Mesothelial cell of epicardium (in vitro differentiated cells): ENCODE results near the gene CHMP4A. TPM values are rescaled to one million over a fixed set of nuclear protein-coding genes. Genes with fewer than 3 reads are reported as not detected.

Source experiments
- DNase-seq, 2 experiments: peaks; one replicate each; pipeline ENCODE4 v3.0.0; 2021; ENCODE audit warnings: low spot score in 2 of 2; ENCODE audit not compliant: unreplicated experiment in 2 of 2
- H3K27ac Mint-ChIP-seq: 2 replicates; pipeline ENCODE4 v1.8.0; 2021; ENCODE audit warnings: mixed read lengths
- H3K27me3 Mint-ChIP-seq: 2 replicates; pipeline ENCODE4 v1.8.0; 2021; ENCODE audit warnings: low read depth, mixed read lengths
- H3K36me3 Mint-ChIP-seq: 2 replicates; pipeline ENCODE4 v1.8.0; 2021; ENCODE audit warnings: mixed read lengths
- H3K4me1 Mint-ChIP-seq: 2 replicates; pipeline ENCODE4 v1.8.0; 2021; ENCODE audit warnings: mixed read lengths
- H3K4me3 Mint-ChIP-seq: 2 replicates; pipeline ENCODE4 v1.8.0; 2021; ENCODE audit warnings: mild to moderate bottlenecking, moderate library complexity, mixed read lengths
- H3K9me3 Mint-ChIP-seq: 2 replicates; pipeline ENCODE4 v1.8.0; 2021; ENCODE audit warnings: mixed read lengths
- CTCF ChIP-seq: fragments of 200-600 bp; sonication (generic); IDR thresholded peaks from one replicate; pipeline ENCODE4 v1.5.0; 2021; ENCODE audit warnings: antibody characterized with exemption; ENCODE audit not compliant: unreplicated experiment
- total RNA-seq: library from RNA; stranded (reverse); gene quantifications from 3 replicates; pipeline ENCODE4 v1.2.1, GENCODE V29; 2021

The CHMP4A gene
- total RNA-seq, 1 donor from 2014 or later = 48.0 TPM

DNA sequence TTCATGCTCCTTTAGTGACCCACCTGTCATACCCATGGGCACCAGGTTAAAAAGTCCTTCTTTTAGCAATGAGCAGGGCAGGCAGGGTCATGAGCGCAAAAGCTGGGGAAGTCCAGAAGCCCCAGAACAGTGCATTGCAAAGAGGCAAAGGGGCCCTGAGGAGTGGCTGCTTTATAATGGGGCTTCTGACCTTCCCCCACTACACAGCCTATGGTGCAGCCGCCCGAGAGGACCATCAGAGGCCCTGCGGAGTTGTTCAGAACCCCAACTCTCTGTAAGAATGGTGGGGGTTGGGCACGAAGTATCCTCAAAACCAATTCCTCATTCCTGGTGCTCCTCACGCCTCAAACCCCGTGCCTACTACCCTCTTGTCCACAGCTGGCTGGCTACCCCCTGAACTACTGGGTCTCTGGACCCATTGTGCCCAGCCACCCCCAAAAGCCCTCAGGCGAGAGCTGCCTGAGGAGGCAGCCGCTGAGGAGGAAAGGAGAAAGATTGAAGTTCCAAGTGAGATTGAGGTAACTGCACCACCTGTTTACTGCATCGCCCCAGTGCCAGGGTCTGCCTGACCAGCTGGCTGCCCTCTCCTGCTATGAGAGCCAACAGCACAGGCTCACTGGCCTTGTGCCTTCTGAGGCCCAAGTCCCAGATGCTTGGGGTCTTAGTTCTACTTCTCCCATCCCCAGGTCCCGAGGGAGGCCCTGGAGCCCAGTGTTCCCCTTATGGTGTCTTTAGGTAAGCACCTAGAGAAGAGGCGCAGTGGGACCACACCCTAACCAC is 34.7 kb downstream of the CHMP4A start:
- H3K4me3 Mint-ChIP-seq = no peak overlapping the region
- no peak for TF ChIP-seq CTCF
- peak overlapping the region; percentile 66 for H3K27ac Mint-ChIP-seq
- H3K4me1 Mint-ChIP-seq = peaks cover 32% of the 10 kb centered on the region
- H3K27me3 Mint-ChIP-seq = no peaks in the 10 kb centered on the region
- no peak for DNase-seq
- H3K36me3 Mint-ChIP-seq = peaks cover 30% of the 10 kb centered on the region
- no peaks in the 10 kb centered on the region for H3K9me3 Mint-ChIP-seq

DNA sequence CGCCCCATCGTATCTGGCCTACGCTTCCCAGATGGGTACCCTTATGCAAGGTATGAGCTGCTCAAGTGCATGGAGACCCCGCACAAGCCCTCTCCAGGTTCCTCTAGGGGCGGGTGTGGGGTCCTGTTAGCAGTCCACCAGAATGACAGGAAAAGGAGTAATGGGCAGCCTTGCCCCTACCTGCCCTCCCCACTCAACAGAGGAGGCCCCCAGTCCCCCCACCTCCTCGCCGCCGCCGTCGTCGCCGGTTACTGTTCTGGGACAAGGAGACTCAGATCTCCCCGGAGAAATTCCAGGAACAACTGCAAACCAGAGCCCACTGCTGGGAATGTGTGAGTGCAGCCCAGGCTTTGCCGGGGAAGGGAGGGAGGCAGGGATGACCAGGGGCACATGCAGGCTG is 35.4 kb downstream of the CHMP4A start:
- H3K27me3 Mint-ChIP-seq = no peaks in the 10 kb centered on the region

GRCh38 chr14:24177041-24177825 is 36.1 kb downstream of the CHMP4A start:
- TF ChIP-seq CTCF = no peak
- Mint-ChIP-seq H3K27me3 (no peaks in the 10 kb centered on the region), H3K4me1 (peaks cover 43% of the 10 kb centered on the region), H3K9me3 (no peaks in the 10 kb centered on the region), H3K4me3 (peak overlapping the region; percentile 30), H3K36me3 (peaks cover 26% of the 10 kb centered on the region), H3K27ac (peak overlapping the region; percentile 82)
- no peak for DNase-seq

More for the DNA sequence above, 35.4 kb downstream of the CHMP4A start:
- Mint-ChIP-seq H3K27ac (peak overlapping the region; percentile 59), H3K4me1 (peaks cover 39% of the 10 kb centered on the region), H3K9me3 (no peaks in the 10 kb centered on the region), H3K4me3 (no peak overlapping the region), H3K36me3 (peaks cover 26% of the 10 kb centered on the region)
- TF ChIP-seq CTCF = no peak
- no peak for DNase-seq

GRCh38 chr14:24176599-24176998 is 36.7 kb downstream of the CHMP4A start:
- Mint-ChIP-seq H3K9me3 (no peaks in the 10 kb centered on the region), H3K27ac (peak overlapping the region; percentile 82), H3K4me3 (no peak overlapping the region), H3K4me1 (peaks cover 47% of the 10 kb centered on the region), H3K27me3 (no peaks in the 10 kb centered on the region), H3K36me3 (peaks cover 26% of the 10 kb centered on the region)
- TF ChIP-seq CTCF = no peak
- DNase-seq = no peak

DNA sequence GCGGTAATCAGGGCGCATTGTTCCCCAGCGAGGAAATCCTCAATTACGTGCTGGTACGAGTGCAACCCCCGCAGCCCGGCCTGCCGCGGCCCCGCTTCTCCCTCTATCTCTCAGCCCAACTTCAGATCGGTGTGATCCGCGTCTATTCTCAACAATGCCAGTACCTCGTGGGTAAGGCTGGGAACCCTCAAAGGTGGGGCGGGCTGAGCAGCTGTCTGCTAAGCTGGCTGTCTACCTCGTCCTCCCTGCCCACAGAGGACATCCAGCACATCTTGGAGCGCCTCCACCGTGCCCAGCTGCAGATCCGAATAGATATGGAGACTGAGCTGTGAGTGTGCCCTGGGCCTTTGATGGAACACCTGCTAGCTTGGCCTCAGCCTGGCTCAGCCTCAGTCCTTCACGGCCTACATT is 40.4 kb downstream of the CHMP4A start:
- Mint-ChIP-seq H3K27me3 (no peaks in the 10 kb centered on the region), H3K27ac (peak overlapping the region; percentile 94), H3K4me1 (peaks cover 50% of the 10 kb centered on the region), H3K36me3 (peaks cover 25% of the 10 kb centered on the region), H3K9me3 (no peaks in the 10 kb centered on the region), H3K4me3 (peak overlapping the region; percentile 83)
- no peak for DNase-seq
- TF ChIP-seq CTCF = no peak
